OCI-LY1 (cell line): ENCODE results near the gene TMEM106C.

Experiments used
- H2AFZ ChIP-seq: fragments of 200-600 bp; sonication (generic), shearing (Covaris generic); 2 replicates; pipeline ENCODE4 v1.6.0; 2014; ENCODE audit warnings: antibody characterized with exemption, mild to moderate bottlenecking, low read length
- H3F3A ChIP-seq: fragments of 200-600 bp; sonication (generic), shearing (Covaris generic); 2 replicates; pipeline ENCODE4 v1.6.0; 2014; ENCODE audit warnings: mild to moderate bottlenecking, antibody characterized with exemption, low read length, moderate library complexity; ENCODE audit not compliant: insufficient read depth
- H3K27ac ChIP-seq: fragments of 200-600 bp; sonication (generic); 2 replicates; pipeline ENCODE4 v1.5.1; 2014; ENCODE audit warnings: low read length, mixed run types, mild to moderate bottlenecking, low read depth; ENCODE audit not compliant: poor library complexity, severe bottlenecking
- H3K27me3 ChIP-seq: fragments of 200-600 bp; sonication (generic); 2 replicates; pipeline ENCODE4 v1.6.0; 2014; ENCODE audit warnings: antibody characterized with exemption, mild to moderate bottlenecking, low read length, moderate library complexity; ENCODE audit not compliant: insufficient read depth
- H3K36me3 ChIP-seq: fragments of 200-600 bp; sonication (generic); 2 replicates; pipeline ENCODE4 v1.6.1; 2014; ENCODE audit warnings: mild to moderate bottlenecking, antibody characterized with exemption, low read length, moderate library complexity, mixed read lengths; ENCODE audit not compliant: insufficient read depth
- H3K4me1 ChIP-seq: fragments of 200-600 bp; sonication (generic); 2 replicates; pipeline ENCODE4 v1.5.1; 2014; ENCODE audit warnings: mild to moderate bottlenecking, low read length, moderate library complexity; ENCODE audit not compliant: insufficient read depth, severe bottlenecking
- H3K4me2 ChIP-seq: fragments of 200-600 bp; sonication (generic), shearing (Covaris generic); 2 replicates; pipeline ENCODE4 v1.6.1; 2014; ENCODE audit warnings: low read length
- H3K4me3 ChIP-seq: fragments of 200-600 bp; sonication (generic); 2 replicates; pipeline ENCODE4 v1.5.1; 2014; ENCODE audit warnings: low read length, low read depth, mild to moderate bottlenecking, mixed read lengths; ENCODE audit not compliant: poor library complexity, severe bottlenecking
- H3K79me2 ChIP-seq: fragments of 200-600 bp; shearing (Covaris generic); 2 replicates; pipeline ENCODE4 v1.6.1; 2016; ENCODE audit warnings: mixed run types, low read length, mixed read lengths; ENCODE audit not compliant: insufficient read depth
- H3K9ac ChIP-seq: fragments of 200-600 bp; sonication (generic), shearing (Covaris generic); 2 replicates; pipeline ENCODE4 v1.6.1; 2014; ENCODE audit warnings: mild to moderate bottlenecking, low read length, mixed read lengths
- H3K9me2 ChIP-seq: fragments of 200-600 bp; sonication (generic), shearing (Covaris generic); 2 replicates; pipeline ENCODE4 v1.6.1; 2014; ENCODE audit warnings: low read depth, mild to moderate bottlenecking, low read length, mixed read lengths
- H3K9me3 ChIP-seq: fragments of 200-600 bp; shearing (Covaris generic); 2 replicates; pipeline ENCODE4 v1.6.1; 2014; ENCODE audit warnings: low read length, mixed read lengths
- H4K20me1 ChIP-seq: fragments of 200-600 bp; sonication (generic), shearing (Covaris generic); 2 replicates; pipeline ENCODE4 v1.6.0; 2016; ENCODE audit warnings: mild to moderate bottlenecking, low read length; ENCODE audit not compliant: insufficient read depth
- EZH2 ChIP-seq: fragments of 200-600 bp; sonication (generic), shearing (Covaris generic); IDR thresholded peaks from 2 replicates; pipeline ENCODE4 v1.8.0; 2017; ENCODE audit warnings: borderline replicate concordance, mixed run types, mild to moderate bottlenecking, antibody characterized with exemption, low read length, moderate library complexity, mixed read lengths
- TF ChIP-seq, protein P1 (sequence below): fragments of 200-600 bp; sonication (generic), shearing (Covaris generic); IDR thresholded peaks from 2 replicates; pipeline ENCODE4 v1.5.1; 2017; ENCODE audit warnings: mild to moderate bottlenecking, antibody characterized with exemption, low read length, moderate library complexity, mixed read lengths

The TMEM106C gene

DNA sequence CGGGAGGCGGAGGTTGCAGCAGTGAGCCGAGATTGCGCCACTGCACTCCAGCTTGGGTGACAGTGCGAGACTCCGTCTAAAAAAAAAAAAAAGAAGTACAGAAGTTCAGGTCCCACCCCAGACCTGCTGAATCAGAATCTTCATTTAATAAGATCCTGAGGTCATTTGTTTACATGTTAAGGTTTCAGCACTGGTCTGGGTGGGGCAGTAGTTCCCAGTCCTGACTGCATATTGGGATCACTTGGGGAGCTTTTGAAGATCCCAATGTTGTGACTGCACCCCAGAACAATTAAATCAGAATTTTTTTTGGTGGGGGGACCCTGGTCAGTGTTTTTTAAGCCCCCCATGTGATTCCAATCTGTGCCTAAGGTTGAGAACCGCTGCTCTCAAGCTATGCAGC lies 52.6 kb downstream of the TMEM106C start:
- Histone ChIP-seq H3K4me1 (no peaks in the 10 kb centered on the region), H3K27me3 (0 out of 2 replicates have a peak, but pooled peaks cover 7% of the 10 kb centered on the region), H2AFZ (no peak overlapping the region)

DNA sequence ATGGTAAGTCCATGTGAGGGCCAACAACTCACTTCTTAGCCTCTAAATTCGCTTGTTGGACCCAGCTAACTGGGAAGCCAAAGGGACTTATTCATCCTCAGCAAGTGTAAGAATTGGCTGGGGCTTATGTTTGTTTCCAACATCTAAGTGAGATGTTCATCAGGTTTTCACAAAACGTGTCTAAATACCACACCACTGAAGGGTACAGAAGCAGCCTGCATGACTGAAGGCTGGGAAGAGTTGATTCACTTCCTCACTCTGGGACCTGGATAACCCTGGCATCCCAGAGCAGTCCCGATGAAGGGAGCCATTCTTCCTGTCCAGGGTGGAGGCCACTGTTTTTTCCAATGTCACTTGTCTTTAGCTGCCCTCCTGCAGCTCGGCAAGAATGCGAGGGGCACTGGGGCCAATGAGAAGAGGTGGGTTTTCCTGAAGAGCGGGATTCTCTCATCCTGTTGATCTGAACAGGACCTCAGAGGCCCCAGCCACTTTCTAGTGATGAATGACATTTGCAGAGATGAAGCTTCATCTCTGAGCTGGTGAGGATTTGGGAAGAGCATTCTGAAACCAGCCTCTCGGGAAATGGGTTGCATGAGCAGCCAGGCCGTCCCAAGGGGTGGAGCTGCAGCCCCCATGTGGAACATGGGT lies 53.1 kb downstream of the TMEM106C start:
- H3F3A ChIP-seq = no peaks in the 10 kb centered on the region
- H3K9ac ChIP-seq = no peak overlapping the region
- no peaks in the 10 kb centered on the region for H3K9me3 ChIP-seq
- H2AFZ ChIP-seq = no peak overlapping the region
- no peaks in the 10 kb centered on the region for H3K4me1 ChIP-seq
- no peak overlapping the region for H3K4me2 ChIP-seq
- no peak overlapping the region for H3K27ac ChIP-seq
- no peak overlapping the region for H3K4me3 ChIP-seq
- no peaks in the 10 kb centered on the region for H4K20me1 ChIP-seq
- no peaks in the 10 kb centered on the region for H3K79me2 ChIP-seq
- no peak for TF ChIP-seq EZH2
- TF ChIP-seq, protein P1, sequence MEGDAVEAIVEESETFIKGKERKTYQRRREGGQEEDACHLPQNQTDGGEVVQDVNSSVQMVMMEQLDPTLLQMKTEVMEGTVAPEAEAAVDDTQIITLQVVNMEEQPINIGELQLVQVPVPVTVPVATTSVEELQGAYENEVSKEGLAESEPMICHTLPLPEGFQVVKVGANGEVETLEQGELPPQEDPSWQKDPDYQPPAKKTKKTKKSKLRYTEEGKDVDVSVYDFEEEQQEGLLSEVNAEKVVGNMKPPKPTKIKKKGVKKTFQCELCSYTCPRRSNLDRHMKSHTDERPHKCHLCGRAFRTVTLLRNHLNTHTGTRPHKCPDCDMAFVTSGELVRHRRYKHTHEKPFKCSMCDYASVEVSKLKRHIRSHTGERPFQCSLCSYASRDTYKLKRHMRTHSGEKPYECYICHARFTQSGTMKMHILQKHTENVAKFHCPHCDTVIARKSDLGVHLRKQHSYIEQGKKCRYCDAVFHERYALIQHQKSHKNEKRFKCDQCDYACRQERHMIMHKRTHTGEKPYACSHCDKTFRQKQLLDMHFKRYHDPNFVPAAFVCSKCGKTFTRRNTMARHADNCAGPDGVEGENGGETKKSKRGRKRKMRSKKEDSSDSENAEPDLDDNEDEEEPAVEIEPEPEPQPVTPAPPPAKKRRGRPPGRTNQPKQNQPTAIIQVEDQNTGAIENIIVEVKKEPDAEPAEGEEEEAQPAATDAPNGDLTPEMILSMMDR = no peak
- H3K36me3 ChIP-seq = no peaks in the 10 kb centered on the region
- H3K27me3 ChIP-seq = 0 out of 2 replicates have a peak, but pooled peaks cover 7% of the 10 kb centered on the region
- H3K9me2 ChIP-seq = no peaks in the 10 kb centered on the region

More for the DNA sequence above, 52.6 kb downstream of the TMEM106C start:
- H3K27ac ChIP-seq = no peak overlapping the region
- H4K20me1 ChIP-seq = no peaks in the 10 kb centered on the region
- no peaks in the 10 kb centered on the region for H3K36me3 ChIP-seq
- H3K79me2 ChIP-seq = no peaks in the 10 kb centered on the region
- H3K4me3 ChIP-seq = no peak overlapping the region
- no peak for TF ChIP-seq EZH2
- TF ChIP-seq, protein P1 = no peak
- H3K4me2 ChIP-seq = no peak overlapping the region
- H3K9me2 ChIP-seq = no peaks in the 10 kb centered on the region
- no peaks in the 10 kb centered on the region for H3F3A ChIP-seq
- no peaks in the 10 kb centered on the region for H3K9me3 ChIP-seq
- H3K9ac ChIP-seq = no peak overlapping the region

DNA sequence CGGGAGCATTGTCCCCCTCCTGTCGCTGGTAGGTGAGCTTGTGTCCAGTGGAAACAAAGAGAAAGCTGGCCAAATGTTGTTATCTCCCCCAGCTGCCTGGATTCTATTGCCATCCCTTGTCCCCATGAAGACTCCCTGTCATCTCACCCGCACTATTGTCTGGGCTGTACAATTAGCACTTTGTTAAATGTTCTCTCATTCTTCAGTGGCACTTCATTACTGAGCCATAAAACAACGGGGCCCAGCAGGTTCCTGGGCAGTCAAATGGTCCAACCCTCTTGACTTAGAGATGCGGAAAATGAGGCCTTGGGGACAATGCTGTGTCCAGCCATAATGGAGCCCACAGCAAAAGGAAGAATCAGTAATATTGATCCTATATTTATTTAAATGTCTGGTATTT lies 54.1 kb downstream of the TMEM106C start:
- Histone ChIP-seq H3F3A (no peaks in the 10 kb centered on the region), H3K4me2 (no peak overlapping the region), H3K27me3 (0 out of 2 replicates have a peak, but pooled peaks cover 7% of the 10 kb centered on the region), H3K4me3 (no peak overlapping the region), H4K20me1 (no peaks in the 10 kb centered on the region), H3K9me2 (no peaks in the 10 kb centered on the region), H3K27ac (no peak overlapping the region), H3K36me3 (no peaks in the 10 kb centered on the region), H3K4me1 (no peaks in the 10 kb centered on the region), H3K9ac (no peak overlapping the region), H3K79me2 (no peaks in the 10 kb centered on the region), H2AFZ (no peak overlapping the region), H3K9me3 (no peaks in the 10 kb centered on the region)
- no peak for TF ChIP-seq EZH2
- TF ChIP-seq, protein P1 = no peak
